Activated CD4-positive, alpha-beta T cell treated with anti-CD3 and anti-CD28 coated beads, Interleukin-2, amount 50 U/mL, for 24 hours (primary cell): ENCODE measurements around the gene BTAF1.
A peak's percentile ranks its signal among the peaks of the same experiment; 100 is the strongest.
"Not testable (repeated sequence)": the region's sequence is repeated elsewhere in the genome, so short reads cannot be mapped to it uniquely, and the experiment has no call there.

Source experiments
- DNase-seq, 2 donors: peaks; one replicate each; pipeline ENCODE4 v3.0.0-alpha.2; 2020; ENCODE audit warnings: low read depth in 1 of 2, low spot score in 1 of 2

The BTAF1 gene

GRCh38 chr10:91923371-91924211 is at the start of gene BTAF1:
TSS of gene BTAF1 (plus strand) at chr10:91923770. CDS start at chr10:91924077, 307 bp downstream.
- DNase-seq: peak; percentile 83 to 88

- no peak for DNase-seq
Observed at GRCh38 chr10:91875156-91875555, 48.4 kb upstream of the BTAF1 start.

- DNase-seq: no peak
Observed at GRCh38 chr10:91875779-91876178, 47.8 kb upstream of the BTAF1 start.

GRCh38 chr10:91879515-91880170 is 43.9 kb upstream of the BTAF1 start:
- no peak for DNase-seq

DNA sequence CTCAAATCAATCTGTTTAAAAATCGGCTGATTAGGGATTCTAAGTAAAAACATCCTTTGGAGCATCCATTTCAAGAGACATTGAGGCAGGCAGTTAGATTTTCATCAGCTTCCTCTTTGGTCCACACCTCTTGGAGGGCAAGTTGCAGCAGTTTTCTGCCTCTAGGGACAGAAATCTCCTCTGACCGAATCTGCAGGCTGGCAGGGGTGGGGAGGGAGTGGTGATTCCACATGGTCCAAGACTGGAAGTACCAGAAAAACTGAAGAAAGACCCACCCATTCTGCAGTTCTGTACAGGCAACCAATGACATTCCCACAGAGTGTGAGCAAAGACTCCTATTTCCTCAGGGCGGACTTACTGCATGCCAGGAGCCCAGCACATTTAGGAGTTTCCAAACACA is 43.3 kb upstream of the BTAF1 start:
- DNase-seq: no peak

GRCh38 chr10:91883549-91884444 is 39.8 kb upstream of the BTAF1 start:
- DNase-seq: no peak

GRCh38 chr10:91884536-91884935 is 39.0 kb upstream of the BTAF1 start:
- DNase-seq: no peak

DNA sequence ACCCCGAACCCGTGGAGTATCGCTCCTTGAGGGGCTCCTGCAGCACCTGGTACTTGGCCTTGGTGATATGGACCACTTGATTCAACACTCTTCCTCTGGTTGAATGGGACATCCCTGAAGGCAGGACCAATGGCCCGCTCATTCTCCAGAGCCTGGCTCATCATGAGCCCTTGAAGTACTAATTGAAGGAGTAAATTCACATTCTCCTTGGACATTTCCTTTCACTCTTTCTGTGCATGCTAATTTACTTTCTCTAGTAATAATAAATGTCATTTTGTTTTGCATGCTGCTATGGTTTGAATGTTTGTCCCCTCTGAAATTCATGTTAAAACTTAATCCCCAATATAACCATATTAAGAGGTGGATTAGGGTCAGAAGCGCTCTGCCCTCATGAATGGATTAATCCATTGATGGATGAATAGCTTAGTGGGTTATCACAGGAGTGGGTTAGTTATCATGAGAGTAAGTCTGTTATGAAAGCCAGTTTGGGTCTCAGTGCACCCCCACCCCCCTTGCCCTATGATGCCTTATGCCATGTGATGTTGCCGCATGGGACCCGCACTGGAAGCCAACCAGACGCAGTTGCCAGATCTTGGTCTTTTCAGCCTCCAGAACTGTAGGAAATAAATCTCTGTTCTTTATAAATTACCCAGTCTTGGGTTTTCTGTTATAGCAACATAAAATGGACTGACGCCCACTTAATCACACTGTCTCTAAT is 38.0 kb upstream of the BTAF1 start:
- no peak for DNase-seq

DNA sequence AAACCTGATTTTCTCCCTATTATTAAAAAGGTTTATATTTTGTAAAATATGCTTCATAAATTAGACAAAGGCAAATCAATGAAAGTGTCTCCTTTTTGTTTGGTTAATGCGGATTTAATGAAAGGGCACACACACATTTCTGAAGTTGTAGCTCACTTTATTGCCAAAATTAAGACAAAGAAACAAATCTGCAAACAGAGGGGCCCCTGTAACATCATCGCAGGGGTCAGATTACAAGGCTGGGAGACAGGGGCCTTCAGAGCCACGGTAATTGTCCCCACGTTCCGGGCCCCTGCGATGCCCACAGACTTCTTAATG is 36.7 kb upstream of the BTAF1 start:
- DNase-seq: no peak

GRCh38 chr10:91887272-91888076 is 36.1 kb upstream of the BTAF1 start:
- DNase-seq: no peak

DNA sequence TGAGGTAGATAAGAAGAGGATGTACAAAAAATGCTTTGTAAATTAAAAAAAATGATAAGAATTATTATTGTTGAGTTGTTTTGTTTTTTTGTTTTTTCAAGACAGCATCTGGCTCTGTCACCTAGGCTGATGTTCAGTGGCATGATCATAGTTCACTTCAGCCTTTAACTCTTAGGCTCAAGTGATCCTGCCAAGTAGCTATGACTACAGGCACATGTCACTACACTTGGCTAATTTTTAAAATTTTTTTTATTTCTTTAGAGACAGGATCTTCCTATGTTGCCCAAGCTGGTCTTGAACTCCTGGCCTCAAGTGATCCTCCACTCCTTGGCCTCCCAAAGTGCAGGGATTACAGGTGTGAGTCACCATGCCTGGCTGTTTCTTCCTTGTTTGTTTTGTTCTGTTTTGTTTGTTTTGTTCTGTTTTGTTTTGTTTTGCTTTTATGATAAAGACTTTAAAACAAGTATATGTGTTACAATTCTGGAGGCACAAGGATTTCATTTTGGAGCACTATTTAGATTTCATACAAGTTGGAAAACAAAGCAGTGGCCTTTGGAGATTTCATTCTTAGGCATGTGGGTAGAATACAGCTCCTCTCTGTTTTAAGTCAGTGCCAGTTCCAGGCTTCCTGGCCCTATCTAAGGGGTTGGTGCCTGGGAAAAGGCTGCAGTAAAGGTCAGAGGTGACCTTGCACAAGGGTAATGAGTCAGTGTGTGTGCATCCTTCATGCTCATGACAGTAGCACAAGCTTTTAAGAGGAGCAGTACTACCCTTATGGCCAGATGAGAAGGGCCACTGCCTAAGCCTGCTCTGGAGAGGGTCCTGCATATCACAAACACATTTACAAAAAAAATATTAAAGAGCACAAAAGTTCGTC is 32.2 kb upstream of the BTAF1 start:
- no peak for DNase-seq

DNA sequence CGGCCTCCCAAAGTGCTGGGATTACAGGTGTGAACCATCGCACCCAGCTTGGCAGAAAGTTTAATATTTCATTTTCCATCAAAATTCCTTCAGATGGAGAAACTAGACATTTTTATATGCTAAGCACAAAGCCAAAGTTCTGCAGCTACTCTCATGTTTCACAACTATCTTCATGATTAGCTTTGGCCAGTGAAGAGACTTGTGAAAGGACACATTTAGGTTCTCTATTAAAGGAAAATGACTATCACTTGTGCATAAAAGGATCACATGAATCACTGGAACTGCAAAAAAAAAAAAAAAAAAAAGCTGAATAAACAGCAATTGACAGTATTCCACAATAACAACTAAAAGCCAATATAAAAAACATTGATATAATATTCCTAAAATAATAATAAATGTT is 30.5 kb upstream of the BTAF1 start:
- DNase-seq: no peak

DNA sequence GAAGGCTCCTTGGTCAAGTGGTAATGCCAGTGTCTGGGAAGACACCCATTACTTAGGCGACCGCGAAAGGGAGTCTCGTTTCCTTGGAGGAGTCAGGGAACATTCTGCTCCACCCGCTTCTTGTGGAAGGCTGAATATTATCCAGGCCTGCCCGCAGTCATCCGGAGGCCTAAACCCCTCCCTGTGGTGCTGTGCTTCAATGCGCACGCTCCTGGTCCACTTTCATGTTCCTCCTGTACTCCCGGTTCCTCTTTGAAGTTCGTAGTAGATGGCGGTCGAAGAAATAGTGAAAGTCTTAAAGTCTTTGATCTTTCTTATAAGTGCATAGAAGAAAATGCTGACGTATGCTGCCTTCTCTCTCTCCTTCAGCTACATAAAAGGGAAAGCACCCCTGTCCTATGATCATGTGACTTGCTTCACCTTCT is 29.3 kb upstream of the BTAF1 start:
- DNase-seq: not testable (repeated sequence)

DNA sequence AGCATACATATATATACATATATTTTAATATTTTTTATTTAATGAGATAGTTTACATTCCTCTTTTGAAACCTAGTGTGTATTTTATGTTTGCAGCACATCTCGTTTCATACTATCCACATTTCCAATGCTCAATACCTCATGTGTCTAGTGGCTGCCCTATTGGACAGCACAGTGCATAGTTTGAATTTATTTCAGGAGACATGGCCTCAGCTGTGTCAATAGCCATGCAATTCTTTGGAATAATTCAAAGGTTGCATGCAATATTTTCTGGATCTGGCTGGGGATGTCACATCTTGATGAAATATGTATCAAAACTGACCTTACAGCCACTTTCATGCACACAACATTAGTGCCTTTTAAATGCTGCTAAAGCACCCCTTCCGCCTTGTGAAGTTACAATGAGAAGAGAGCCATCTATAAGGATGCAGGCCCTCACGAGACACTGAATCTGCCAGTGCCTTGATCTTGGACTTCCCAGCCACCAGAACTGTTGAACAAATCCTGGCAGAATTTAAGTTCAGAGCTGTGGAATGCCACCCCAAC is 27.3 kb upstream of the BTAF1 start:
- no peak for DNase-seq

- no peak for DNase-seq
Observed at GRCh38 chr10:91897421-91897820, 26.1 kb upstream of the BTAF1 start.

DNA sequence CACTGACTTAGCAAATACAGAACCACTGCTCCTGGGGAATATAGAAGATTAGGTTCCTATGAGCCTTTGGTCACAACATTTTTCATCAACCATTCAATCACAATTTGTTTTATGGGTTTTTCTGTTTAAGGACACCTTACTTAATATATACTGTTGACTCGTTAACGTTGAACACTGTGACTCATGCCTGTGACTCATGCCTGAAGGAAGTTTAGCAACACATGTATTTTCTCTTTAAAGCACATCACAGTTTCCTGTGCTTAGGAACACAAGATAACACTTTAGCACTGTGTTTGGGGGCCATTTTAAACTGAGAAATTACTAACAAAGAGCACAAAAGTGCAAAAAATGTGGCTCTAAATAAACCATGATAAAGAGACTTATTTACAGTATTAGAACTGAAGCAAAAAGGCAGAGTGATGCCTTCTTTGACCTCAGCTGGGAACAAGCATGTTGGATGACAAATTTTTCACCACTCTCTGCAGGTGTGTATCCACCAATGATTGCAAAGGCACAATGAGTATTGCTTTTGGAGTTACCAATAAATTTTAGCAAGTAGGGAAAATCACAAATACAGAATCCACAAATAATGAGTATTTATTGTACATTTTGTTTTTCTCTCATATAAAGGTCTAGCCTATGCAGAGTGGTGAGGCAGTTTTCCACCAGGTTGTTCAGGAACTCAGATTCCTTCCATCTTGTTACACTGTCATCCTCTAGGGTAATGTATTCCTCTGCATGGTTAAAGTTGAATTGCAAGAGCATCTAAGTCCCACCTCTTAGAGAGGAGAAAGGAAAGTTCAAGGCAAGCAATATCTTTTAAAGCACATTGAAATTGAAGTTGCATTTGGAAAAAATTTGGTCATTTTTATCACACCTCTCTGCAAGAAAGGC is 21.5 kb upstream of the BTAF1 start:
- DNase-seq: peak in 1 of 2 donors; percentile 70

GRCh38 chr10:91907033-91907594 is 16.5 kb upstream of the BTAF1 start:
- no peak for DNase-seq

DNA sequence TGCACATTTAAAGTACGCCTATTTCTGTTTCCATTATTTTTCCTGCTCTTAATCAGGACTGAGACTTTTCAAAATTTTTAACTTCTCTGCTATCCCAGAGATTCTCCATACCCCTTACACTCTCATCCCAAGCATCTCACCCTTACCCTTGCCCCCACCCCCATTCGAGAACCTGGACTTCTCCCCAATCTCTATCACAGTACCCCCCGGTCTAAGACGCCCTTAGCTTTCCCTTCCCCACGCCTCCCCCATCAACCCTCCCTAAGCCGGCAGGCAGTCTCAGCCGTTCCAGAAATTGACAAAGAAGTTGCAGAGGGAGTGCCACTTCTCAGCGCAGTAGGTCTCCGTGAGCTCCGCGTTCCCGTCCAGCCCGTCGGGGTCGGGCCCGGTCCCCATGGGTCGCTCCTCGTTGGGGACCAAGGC is 15.6 kb upstream of the BTAF1 start:
- DNase-seq: no peak
